Mucosa of gallbladder (tissue), 1 donor: ENCODE measurements around the gene ATPAF2. TPM values are rescaled to one million over a fixed set of nuclear protein-coding genes. Genes with fewer than 3 reads are reported as not detected.

Experiments
- DNase-seq: peaks from one replicate; pipeline ENCODE4 v3.0.0-alpha.2; 2020; ENCODE audit warnings: low spot score
- total RNA-seq: library from RNA; stranded (reverse); gene quantifications from one replicate; pipeline ENCODE4 v1.2.1, GENCODE V29; 2021
- donor health status: DM: no; HTN: no; CAD: no.

Gene ATPAF2
- 37.6 TPM for total RNA-seq

DNA sequence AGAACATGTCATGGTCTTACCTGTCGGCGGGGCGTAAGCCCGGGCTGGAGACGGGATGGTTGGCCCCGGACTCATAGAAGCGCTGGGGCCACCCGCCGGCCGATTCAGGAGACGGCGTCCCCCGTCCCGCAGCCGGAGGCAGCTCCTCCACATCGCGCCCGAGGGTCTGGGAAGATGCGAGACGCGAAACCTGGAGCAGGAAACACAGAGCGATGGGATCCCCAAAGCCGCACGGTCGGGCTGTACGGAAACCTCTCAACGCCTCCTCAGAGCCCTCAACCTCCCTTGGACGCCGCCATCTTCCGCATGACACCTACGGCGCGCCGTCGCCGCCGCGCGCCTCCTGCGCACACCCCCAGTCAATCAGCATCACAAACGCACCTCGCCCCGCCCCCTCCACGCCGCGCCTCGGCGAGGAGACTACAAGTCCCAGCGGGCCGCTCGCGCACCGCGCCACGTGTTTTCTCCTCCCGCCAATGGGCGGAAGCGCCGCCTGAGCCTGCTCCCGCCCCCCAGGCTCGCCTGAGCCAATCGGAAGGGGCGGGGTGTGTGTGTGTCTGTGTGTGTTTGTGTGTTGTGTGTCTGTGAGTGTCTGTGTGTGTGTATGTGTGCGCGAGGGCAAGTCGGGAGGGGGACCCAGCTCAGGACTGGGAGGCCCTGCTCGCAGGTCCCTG is at the start of gene ATPAF2, which contains the start of gene GID4:
TSS of gene ATPAF2 (minus strand) at position 308 of the 674 bp plus-strand sequence. CDS start at position 153, 155 bp downstream.
TSS of gene GID4 (plus strand) at position 548 of the 674 bp plus-strand sequence. CDS start at position 605, 57 bp downstream.
- DNase-seq = peak; percentile 99

GRCh38 chr17:18087610-18088491 is 48.9 kb upstream of the ATPAF2 start, which contains the start of gene DRG2:
DRG2 (plus strand) TSS chr17:18087948; CDS start chr17:18088024, 76 bp downstream.
- DNase-seq = peak; percentile 91

DNA sequence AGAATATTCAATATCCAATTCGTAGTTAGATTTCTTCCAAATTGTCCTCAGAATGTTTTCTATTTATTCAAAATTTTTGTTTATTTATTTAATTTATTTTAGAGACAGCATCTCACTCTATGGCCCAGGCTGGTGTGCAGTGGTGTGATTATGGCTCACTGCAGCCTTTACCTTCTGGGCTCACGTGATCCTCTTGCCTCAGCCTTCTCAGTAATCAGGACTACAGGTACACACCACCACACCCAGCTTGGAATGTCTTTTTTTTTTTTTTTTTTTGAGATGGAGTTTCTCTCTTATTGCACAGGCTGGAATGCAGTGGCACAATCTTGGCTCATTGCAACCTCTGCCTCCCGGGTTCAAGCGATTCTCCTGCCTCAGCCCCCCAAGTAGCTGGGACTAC is 45.3 kb upstream of the ATPAF2 start:
- DNase-seq = no peak

DNA sequence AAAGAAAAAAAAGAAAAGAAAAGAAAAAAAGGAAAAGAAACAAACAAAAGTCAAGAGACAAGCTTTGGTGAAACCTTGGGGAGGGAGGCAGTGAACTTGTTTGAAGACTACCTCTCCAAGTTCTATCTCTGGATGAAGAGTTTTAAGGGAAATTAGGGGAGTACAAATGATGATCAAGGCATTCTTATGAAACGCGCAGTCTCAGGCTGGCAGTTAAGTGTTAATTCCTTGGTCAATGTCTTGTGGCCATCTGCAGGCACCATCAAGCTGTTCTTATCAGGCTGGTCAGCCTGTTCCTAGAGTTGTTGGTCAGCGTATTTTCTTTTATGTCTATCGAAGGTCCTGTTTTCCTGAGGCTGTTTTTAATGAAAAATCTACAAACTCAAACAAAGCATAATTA is 40.6 kb upstream of the ATPAF2 start:
- DNase-seq = no peak

- no peak for DNase-seq
Measured at GRCh38 chr17:18076936-18077335, 38.0 kb upstream of the ATPAF2 start.

- DNase-seq = no peak
Measured at GRCh38 chr17:18074566-18075272, 35.8 kb upstream of the ATPAF2 start.

DNA sequence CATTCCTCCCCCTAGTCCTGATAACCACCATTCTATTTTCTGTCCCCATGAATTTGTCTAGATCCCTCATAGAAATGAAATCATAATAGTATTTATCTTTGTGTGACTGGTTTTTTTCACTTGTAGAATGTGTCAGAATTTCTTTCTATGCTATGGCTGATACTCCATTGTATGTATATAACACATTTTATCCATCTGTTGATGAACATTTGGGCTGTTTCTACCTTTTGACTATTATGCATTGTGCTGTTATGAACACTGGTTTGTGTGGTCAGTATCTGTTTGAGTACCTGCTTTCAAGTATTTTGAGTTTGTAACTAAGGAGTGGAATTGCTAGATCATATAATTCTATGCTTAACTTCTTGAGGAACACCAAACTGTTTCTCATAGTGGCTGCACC is 32.8 kb upstream of the ATPAF2 start:
- no peak for DNase-seq

- no peak for DNase-seq
Measured at GRCh38 chr17:18070861-18071340, 31.9 kb upstream of the ATPAF2 start.

DNA sequence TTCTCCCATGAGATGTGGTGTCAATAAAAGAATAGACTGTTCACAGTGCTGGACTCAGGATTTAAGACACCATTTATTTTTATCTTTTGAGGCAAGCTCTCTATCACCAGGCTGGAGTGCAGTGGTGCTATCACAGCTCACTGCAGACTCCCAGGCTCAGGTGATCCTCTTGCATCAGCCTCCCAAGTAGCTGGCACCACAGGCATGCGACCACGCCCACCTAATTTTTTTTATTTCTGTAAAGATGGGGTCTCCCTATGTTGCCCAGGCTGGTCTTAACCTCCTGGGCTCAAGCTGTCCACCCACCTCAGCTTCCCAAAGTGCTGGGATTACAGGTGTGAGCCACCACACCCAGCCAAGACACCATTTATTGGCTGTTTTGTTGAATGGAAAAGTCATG is 30.1 kb upstream of the ATPAF2 start:
- no peak for DNase-seq

- DNase-seq = no peak
Measured at GRCh38 chr17:18066866-18067265, 27.9 kb upstream of the ATPAF2 start.

GRCh38 chr17:18065546-18065945 is 26.6 kb upstream of the ATPAF2 start:
- DNase-seq = no peak

DNA sequence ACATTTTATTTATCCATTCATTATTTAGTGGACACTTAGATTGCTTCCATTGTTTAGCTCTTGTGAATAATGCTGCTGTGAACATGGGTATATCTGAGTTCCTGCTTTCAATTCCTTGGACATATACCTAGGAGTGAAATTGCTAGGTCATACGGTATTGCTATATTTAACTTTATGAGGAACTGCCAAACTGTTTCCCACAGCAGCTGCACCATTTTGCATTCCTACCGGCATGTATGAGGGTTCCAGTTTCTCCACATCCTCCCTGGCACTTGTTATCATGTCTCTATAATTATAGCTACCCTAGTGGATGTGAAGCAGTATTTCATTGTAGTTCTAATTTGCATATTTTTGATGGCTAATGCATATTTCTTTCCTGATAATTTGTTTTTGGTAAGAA is 25.1 kb upstream of the ATPAF2 start:
- DNase-seq = no peak

GRCh38 chr17:18059283-18059682 is 20.3 kb upstream of the ATPAF2 start:
- DNase-seq = no peak

DNA sequence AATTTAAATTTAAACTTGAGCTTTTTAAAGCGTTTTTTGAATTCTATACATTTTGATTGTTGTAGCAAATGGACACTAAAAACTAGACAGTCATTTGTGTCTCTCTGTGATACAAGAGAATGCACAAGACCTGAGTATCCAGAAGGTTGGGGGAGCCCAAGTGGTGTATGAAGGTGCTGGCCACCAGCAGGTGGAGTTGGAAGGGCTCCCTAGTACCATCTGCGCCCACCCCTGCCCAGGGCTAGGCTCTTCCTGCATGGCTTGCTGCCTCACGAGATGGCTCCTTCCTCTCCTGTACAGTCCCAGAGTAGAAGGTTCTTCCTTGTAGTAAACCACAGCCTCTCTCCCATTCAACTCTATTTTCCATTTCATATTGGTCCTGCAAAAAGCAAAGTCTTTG is 17.2 kb upstream of the ATPAF2 start:
- no peak for DNase-seq

DNA sequence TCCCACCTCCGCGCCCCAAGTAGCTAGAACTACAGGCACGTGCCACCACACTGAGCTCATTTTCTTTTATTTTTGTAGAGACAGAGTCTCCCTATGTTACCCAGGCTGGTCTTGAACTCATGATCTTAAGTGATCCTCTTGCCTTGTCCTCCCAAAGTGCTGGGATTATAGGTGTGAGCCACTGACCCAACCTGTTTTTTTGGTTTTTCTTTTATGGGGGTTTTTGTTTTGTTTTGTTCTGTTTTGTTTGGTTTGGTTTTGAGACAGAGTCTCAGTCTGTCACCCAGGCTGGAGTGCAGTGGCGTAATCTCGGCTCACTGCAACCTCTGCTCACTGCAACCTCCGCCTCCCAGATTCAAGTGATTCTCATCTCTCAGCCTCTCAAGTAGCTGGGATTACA is 16.6 kb upstream of the ATPAF2 start:
- DNase-seq = no peak

DNA sequence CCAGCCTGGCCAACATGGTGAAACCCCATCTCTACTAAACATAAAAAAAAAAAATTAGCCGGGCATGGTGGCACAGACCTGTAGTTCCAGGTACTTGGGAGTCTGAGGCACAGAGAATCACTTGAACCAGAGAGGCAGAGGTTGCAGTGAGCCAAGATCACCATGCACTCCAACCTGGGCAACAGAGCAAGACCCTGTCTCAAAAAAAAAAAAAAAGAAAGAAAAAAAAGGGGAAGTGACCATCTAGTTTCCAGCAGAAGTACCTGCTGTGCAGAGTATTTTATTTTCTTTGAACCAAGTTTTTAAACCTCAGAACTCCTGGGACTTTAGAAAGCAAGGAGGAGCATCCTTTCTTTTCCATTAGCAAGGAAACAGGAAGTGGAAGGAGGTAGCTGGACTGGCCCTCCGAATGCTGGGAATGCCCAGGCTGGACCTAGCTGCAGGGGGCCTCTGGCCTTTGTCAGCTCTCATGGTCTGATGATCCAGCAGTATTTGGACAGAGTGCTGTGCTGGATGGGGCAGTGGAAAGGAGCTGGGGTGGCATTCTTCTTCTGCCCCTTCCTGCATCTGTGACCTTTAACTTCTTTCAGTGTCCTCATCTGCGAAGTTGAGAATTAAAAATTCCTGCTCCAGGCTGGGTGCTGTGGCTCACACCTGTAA is 6.9 kb upstream of the ATPAF2 start:
- DNase-seq = no peak

DNA sequence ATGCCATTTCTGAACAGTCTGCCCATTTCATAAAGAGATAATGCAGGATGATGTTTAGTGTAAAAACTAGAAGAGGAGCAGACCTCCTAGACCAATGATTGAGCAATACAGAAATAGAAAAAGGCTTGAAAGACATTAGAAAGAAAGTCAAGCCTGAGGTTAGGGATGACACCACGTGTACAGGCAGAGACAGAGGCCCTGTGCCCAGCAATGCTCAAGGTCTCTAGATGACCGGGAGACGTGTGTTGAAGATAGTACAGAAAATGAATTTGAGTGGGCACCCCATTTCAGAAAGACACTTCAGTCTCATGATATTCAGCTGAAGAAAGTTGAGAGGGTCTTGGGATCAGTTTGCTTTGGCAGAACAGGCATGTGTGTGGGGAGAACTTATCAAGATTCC is 5.6 kb upstream of the ATPAF2 start:
- no peak for DNase-seq

- no peak for DNase-seq
Measured at GRCh38 chr17:18043491-18043890, 4.5 kb upstream of the ATPAF2 start.

GRCh38 chr17:18042983-18043382 is 4.0 kb upstream of the ATPAF2 start:
- no peak for DNase-seq

DNA sequence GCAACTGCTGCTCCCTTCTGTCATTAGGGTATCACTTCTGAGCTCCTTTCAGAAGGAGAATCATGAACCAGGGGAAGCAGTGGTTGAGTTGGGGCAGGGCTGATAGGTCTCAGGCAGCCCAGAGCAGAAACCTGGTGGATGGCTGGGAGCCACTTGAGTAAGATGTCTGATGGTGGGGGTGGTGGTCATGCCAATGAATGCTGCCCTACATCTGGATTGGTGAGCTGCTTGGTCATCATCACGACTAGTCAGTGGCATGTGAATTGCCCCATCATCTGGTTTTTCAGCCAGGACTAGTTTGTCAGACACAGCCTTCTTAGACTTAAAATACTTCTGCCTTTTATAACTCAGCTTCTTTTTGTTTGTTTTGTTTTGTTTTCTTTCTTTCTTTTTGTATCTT is 2.8 kb upstream of the ATPAF2 start:
- no peak for DNase-seq

GRCh38 chr17:18040261-18040858 is 1.4 kb upstream of the ATPAF2 start:
- no peak for DNase-seq
